Osteocyte (in vitro differentiated cells): ENCODE measurements around the gene C13orf46. TPM values are rescaled to one million over a fixed set of nuclear protein-coding genes. Genes with fewer than 3 reads are reported as not detected.
"Not testable (repeated sequence)": the region's sequence is repeated elsewhere in the genome, so short reads cannot be mapped to it uniquely, and the experiment has no call there.

ENCODE experiments used
- DNase-seq: peaks from one replicate; pipeline ENCODE4 v3.0.0; 2021; ENCODE audit warnings: mixed read lengths; ENCODE audit not compliant: unreplicated experiment; ENCODE audit errors: extremely low spot score
- H3K27ac Mint-ChIP-seq: one replicate; pipeline ENCODE4 v1.8.0; 2021; ENCODE audit warnings: mild to moderate bottlenecking, mixed read lengths; ENCODE audit not compliant: unreplicated experiment
- H3K27me3 Mint-ChIP-seq: one replicate; pipeline ENCODE4 v1.8.0; 2021; ENCODE audit warnings: mixed read lengths; ENCODE audit not compliant: unreplicated experiment
- H3K36me3 Mint-ChIP-seq: one replicate; pipeline ENCODE4 v1.8.0; 2021; ENCODE audit warnings: mixed read lengths; ENCODE audit not compliant: unreplicated experiment
- H3K4me1 Mint-ChIP-seq: one replicate; pipeline ENCODE4 v1.8.0; 2021; ENCODE audit warnings: mixed read lengths; ENCODE audit not compliant: unreplicated experiment
- H3K4me3 Mint-ChIP-seq: one replicate; pipeline ENCODE4 v1.8.0; 2021; ENCODE audit warnings: mild to moderate bottlenecking, moderate library complexity, mixed read lengths; ENCODE audit not compliant: unreplicated experiment
- H3K9me3 Mint-ChIP-seq: one replicate; pipeline ENCODE4 v1.8.0; 2021; ENCODE audit warnings: mixed read lengths; ENCODE audit not compliant: unreplicated experiment
- CTCF ChIP-seq: fragments of 200-600 bp; sonication (generic); IDR thresholded peaks from 2 replicates; pipeline ENCODE4 v1.5.0; 2021; ENCODE audit warnings: antibody characterized with exemption, mild to moderate bottlenecking, moderate library complexity
- total RNA-seq: library from RNA; stranded (reverse); gene quantifications from 2 replicates; pipeline ENCODE4 v1.2.1, GENCODE V29; 2021

Gene C13orf46
- total RNA-seq, 1 donor from 2014 or later = 2.4 TPM

GRCh38 chr13:113914333-113915011 lies 59.4 kb downstream of the C13orf46 start:
- no peak overlapping the region for H3K27ac Mint-ChIP-seq
- DNase-seq = peak; percentile 67
- TF ChIP-seq CTCF = no peak
- peaks cover 16% of the 10 kb centered on the region for H3K9me3 Mint-ChIP-seq
- H3K36me3 Mint-ChIP-seq = no peaks in the 10 kb centered on the region
- no peaks in the 10 kb centered on the region for H3K4me1 Mint-ChIP-seq
- H3K4me3 Mint-ChIP-seq = no peak overlapping the region
- H3K27me3 Mint-ChIP-seq = peaks cover 52% of the 10 kb centered on the region

- H3K4me3 Mint-ChIP-seq = not testable (repeated sequence)
These were observed 60.0 kb downstream of the C13orf46 start for GRCh38 chr13:113913838-113914237.

GRCh38 chr13:113913408-113913807 lies 60.5 kb downstream of the C13orf46 start:
- Mint-ChIP-seq H3K27me3 (peaks cover 58% of the 10 kb centered on the region), H3K9me3 (peaks cover 16% of the 10 kb centered on the region)
- H3K36me3 Mint-ChIP-seq, H3K27ac Mint-ChIP-seq, H3K4me3 Mint-ChIP-seq, H3K4me1 Mint-ChIP-seq: not testable (repeated sequence)
- peak; percentile 25 for DNase-seq

More at GRCh38 chr13:113913838-113914237, 60.0 kb downstream of the C13orf46 start:
- Mint-ChIP-seq H3K27me3 (peaks cover 58% of the 10 kb centered on the region), H3K9me3 (peaks cover 16% of the 10 kb centered on the region)
- H3K36me3 Mint-ChIP-seq, H3K4me1 Mint-ChIP-seq, H3K27ac Mint-ChIP-seq: not testable (repeated sequence)
- DNase-seq = peak; percentile 27

GRCh38 chr13:113912596-113912995 lies 61.3 kb downstream of the C13orf46 start:
- peaks cover 60% of the 10 kb centered on the region for H3K27me3 Mint-ChIP-seq
- peaks cover 16% of the 10 kb centered on the region for H3K9me3 Mint-ChIP-seq
- DNase-seq = no peak
- H3K4me1 Mint-ChIP-seq = no peaks in the 10 kb centered on the region
- H3K4me3 Mint-ChIP-seq = no peak overlapping the region
- no peaks in the 10 kb centered on the region for H3K36me3 Mint-ChIP-seq
- no peak for TF ChIP-seq CTCF
- no peak overlapping the region for H3K27ac Mint-ChIP-seq

GRCh38 chr13:113907635-113908617 lies 66.0 kb downstream of the C13orf46 start:
- no peak overlapping the region for H3K4me3 Mint-ChIP-seq
- H3K27ac Mint-ChIP-seq = no peak overlapping the region
- H3K4me1 Mint-ChIP-seq = peaks cover 2% of the 10 kb centered on the region
- no peaks in the 10 kb centered on the region for H3K36me3 Mint-ChIP-seq
- peaks cover 16% of the 10 kb centered on the region for H3K9me3 Mint-ChIP-seq
- no peak for TF ChIP-seq CTCF
- H3K27me3 Mint-ChIP-seq = peaks cover 37% of the 10 kb centered on the region
- peak; percentile 56 for DNase-seq

GRCh38 chr13:113906571-113906970 lies 67.3 kb downstream of the C13orf46 start:
- DNase-seq = peak; percentile 75
- Mint-ChIP-seq H3K9me3 (peaks cover 5% of the 10 kb centered on the region), H3K36me3 (no peaks in the 10 kb centered on the region), H3K4me1 (peaks cover 6% of the 10 kb centered on the region), H3K27ac (no peak overlapping the region), H3K4me3 (no peak overlapping the region), H3K27me3 (peaks cover 26% of the 10 kb centered on the region)
- no peak for TF ChIP-seq CTCF
